IPS-18a (cell line): ENCODE data around the gene PHLPP2.
"Not testable (repeated sequence)": the region's sequence is repeated elsewhere in the genome, so short reads cannot be mapped to it uniquely, and the experiment has no call there.

Experiments
- H3K27ac ChIP-seq: one replicate; pipeline ENCODE4 v1.5.1; 2013; ENCODE audit warnings: low read length
- H3K27me3 ChIP-seq: one replicate; pipeline ENCODE4 v1.6.1; 2013; ENCODE audit warnings: mild to moderate bottlenecking, low read length; ENCODE audit not compliant: control insufficient read depth, insufficient read depth
- H3K36me3 ChIP-seq: one replicate; pipeline ENCODE4 v1.6.1; 2013; ENCODE audit warnings: low read depth, low read length; ENCODE audit not compliant: control insufficient read depth
- H3K4me1 ChIP-seq: one replicate; pipeline ENCODE4 v1.6.1; 2013; ENCODE audit warnings: low read depth, low read length; ENCODE audit not compliant: control insufficient read depth
- H3K4me3 ChIP-seq: one replicate; pipeline ENCODE4 v1.5.1; 2013; ENCODE audit warnings: low read length
- H3K9ac ChIP-seq: one replicate; pipeline ENCODE4 v1.6.1; 2013; ENCODE audit warnings: mild to moderate bottlenecking, low read length, moderate library complexity
- H3K9me3 ChIP-seq: one replicate; pipeline ENCODE4 v1.6.1; 2013; ENCODE audit warnings: low read depth, low read length; ENCODE audit not compliant: control insufficient read depth

The PHLPP2 gene

GRCh38 chr16:71629278-71630016 lies 95.1 kb downstream of the PHLPP2 start:
- Histone ChIP-seq H3K4me3 (no peak overlapping the region), H3K9me3 (no peaks in the 10 kb centered on the region), H3K9ac (no peak overlapping the region), H3K4me1 (peaks cover 10% of the 10 kb centered on the region), H3K36me3 (peaks cover 20% of the 10 kb centered on the region), H3K27me3 (peaks cover 6% of the 10 kb centered on the region), H3K27ac (no peak overlapping the region)

DNA sequence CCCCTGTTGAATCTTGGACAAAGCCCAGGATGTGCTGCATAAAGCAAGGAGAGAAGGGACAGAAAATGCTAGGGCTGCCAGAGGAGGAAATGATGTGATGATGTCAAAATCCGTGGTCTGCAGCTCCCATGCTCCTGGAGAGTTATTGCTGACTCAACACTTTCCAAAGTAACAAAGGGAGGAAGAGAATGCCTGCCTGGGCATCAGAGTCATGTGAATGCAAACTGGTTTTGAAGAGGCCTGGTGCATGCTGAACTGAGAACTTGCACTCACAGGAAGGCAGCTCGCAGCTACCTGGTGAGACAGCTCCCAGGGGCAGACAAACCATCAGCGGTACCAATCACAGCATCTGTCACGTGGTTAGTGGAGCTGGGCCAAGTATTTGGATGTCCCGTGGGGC lies 95.7 kb downstream of the PHLPP2 start:
- peaks cover 15% of the 10 kb centered on the region for H3K36me3 ChIP-seq
- peaks cover 10% of the 10 kb centered on the region for H3K4me1 ChIP-seq
- H3K27ac ChIP-seq = no peak overlapping the region
- peaks cover 10% of the 10 kb centered on the region for H3K27me3 ChIP-seq
- H3K9ac ChIP-seq = no peak overlapping the region
- H3K9me3 ChIP-seq = no peaks in the 10 kb centered on the region
- no peak overlapping the region for H3K4me3 ChIP-seq

DNA sequence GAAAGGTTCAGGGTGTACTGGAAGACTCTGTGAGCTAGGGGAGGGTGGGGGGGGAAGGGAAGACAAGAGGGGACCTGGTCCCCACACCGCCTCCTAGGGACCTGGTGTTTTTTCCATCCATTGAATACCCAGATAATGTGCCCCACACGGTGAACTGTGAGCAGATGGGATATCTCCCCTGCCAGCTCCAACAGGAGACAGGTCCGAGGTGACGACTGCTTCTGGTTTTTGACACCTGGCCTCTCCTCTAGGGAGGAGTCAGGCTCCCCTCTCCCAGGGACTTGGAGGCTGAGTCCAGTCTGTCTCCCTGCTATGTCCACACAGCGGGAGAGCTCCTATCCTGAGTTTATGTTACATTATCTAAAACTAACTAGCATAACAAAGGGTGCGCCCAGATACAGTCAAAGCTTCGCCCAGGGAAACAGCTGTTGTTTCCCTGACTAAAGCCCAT lies 96.7 kb downstream of the PHLPP2 start:
- no peaks in the 10 kb centered on the region for H3K9me3 ChIP-seq
- peaks cover 15% of the 10 kb centered on the region for H3K36me3 ChIP-seq
- H3K4me1 ChIP-seq = peaks cover 10% of the 10 kb centered on the region
- peak overlapping the region; percentile 81 for H3K4me3 ChIP-seq
- H3K9ac ChIP-seq = no peak overlapping the region
- no peak overlapping the region for H3K27ac ChIP-seq
- H3K27me3 ChIP-seq = peaks cover 10% of the 10 kb centered on the region

GRCh38 chr16:71626858-71627213 lies 97.7 kb downstream of the PHLPP2 start:
- peak overlapping the region; percentile 78 for H3K9ac ChIP-seq
- peaks cover 10% of the 10 kb centered on the region for H3K27me3 ChIP-seq
- no peaks in the 10 kb centered on the region for H3K9me3 ChIP-seq
- peak overlapping the region; percentile 81 for H3K4me3 ChIP-seq
- peaks cover 13% of the 10 kb centered on the region for H3K36me3 ChIP-seq
- H3K4me1 ChIP-seq = peaks cover 10% of the 10 kb centered on the region
- H3K27ac ChIP-seq = no peak overlapping the region

DNA sequence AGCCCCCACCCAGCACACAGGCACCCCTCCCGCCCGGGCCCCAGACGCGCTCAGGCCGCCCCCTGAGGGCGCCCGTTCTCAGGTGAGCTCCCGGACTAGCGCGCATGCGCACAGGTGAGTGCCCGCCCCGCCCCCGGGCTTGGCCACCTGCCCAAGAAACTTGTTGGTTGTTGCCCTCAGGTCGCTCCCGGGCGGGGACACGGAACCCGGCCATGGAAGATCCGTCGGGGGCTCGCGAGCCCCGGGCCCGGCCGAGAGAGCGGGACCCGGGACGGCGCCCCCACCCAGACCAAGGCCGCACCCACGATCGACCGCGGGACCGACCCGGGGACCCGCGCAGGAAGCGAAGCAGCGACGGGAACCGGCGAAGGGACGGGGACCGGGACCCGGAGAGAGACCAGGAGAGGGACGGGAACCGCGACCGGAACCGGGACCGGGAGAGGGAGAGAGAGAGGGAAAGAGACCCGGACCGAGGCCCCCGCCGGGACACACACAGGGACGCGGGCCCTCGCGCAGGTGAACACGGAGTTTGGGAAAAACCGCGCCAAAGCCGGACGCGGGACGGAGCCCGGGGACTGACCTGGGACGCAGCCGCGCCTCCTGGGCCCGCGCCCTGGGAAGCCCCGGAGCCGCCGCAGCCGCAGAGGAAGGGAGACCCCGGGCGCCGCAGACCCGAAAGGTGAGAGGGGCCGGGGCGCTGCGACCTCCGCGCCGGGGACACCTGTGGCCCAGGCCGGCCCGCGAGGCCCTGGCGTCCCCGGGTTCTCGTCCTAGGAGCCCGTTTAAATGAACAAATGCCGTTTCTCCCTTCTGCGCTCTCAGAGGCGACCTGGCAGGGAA lies 98.3 kb downstream of the PHLPP2 start, which contains the start of gene MARVELD3:
MARVELD3 (plus strand) TSS at position 167 of the 840 bp plus-strand sequence; CDS start at position 213, 46 bp downstream.
- no peak within 1 kb of the TSS for H3K27ac ChIP-seq
- peaks cover 10% of the 10 kb centered on the region for H3K4me1 ChIP-seq
- no peaks in the 10 kb centered on the region for H3K9me3 ChIP-seq
- H3K4me3 ChIP-seq = peak within 1 kb of the TSS; percentile 81
- peak within 1 kb of the TSS; percentile 78 for H3K9ac ChIP-seq
- peaks cover 10% of the 10 kb centered on the region for H3K27me3 ChIP-seq
- H3K36me3 ChIP-seq = peaks cover 11% of the 10 kb centered on the region

- H3K27ac ChIP-seq = no peak overlapping the region
- peaks cover 10% of the 10 kb centered on the region for H3K27me3 ChIP-seq
- H3K4me3 ChIP-seq = peak overlapping the region; percentile 81
- H3K4me1 ChIP-seq = peaks cover 10% of the 10 kb centered on the region
- H3K9me3 ChIP-seq = no peaks in the 10 kb centered on the region
- H3K36me3 ChIP-seq = peaks cover 5% of the 10 kb centered on the region
- H3K9ac ChIP-seq = no peak overlapping the region
Measured at GRCh38 chr16:71625113-71625850, 99.2 kb downstream of the PHLPP2 start.

DNA sequence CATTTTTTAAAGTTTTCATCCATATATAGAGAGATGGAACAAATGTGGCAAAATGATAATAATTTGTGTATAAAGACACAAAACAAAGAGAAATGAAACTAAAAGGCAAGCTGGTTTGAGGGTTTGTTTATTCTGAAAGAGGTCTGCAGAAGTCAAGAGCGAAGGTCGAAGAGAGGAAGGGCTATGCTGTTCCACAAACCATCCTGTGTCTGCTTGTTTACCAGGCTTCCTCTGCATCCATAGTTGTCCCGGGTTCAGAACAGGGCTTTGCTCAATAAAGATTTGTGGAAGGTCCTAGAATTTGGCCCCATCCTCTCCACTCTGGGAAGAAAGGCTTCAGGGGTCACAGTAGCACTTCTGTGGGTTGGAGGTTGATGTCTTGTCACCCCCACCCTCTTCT lies 100.9 kb downstream of the PHLPP2 start:
- Histone ChIP-seq H3K4me1 (peaks cover 6% of the 10 kb centered on the region), H3K9ac (no peak overlapping the region), H3K4me3 (no peak overlapping the region), H3K27me3 (peaks cover 10% of the 10 kb centered on the region), H3K36me3 (no peaks in the 10 kb centered on the region), H3K27ac (no peak overlapping the region), H3K9me3 (no peaks in the 10 kb centered on the region)

GRCh38 chr16:71622088-71622487 lies 102.4 kb downstream of the PHLPP2 start:
- Histone ChIP-seq H3K27me3 (peaks cover 10% of the 10 kb centered on the region), H3K27ac (no peak overlapping the region), H3K4me3 (no peak overlapping the region), H3K9me3 (no peaks in the 10 kb centered on the region), H3K4me1 (no peaks in the 10 kb centered on the region), H3K36me3 (no peaks in the 10 kb centered on the region), H3K9ac (no peak overlapping the region)

DNA sequence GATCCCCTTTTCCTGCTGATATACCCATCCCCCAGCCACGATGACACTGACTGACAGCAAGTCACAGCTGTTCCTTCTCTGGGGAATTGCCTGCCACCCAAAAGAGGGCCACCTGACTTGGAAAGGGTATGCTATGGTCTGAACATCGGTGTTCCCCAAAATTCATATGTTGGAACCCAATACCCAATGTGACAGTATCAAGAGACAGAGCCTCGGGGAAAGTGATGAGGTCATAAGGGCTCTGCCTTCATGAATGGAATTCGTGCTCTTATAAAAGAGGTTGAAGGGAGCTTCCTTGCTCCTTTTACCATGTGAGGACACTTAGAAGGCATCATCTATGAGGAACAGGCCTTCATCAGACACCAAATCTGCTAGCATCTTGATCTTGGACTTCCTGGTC lies 106.1 kb downstream of the PHLPP2 start:
- no peaks in the 10 kb centered on the region for H3K9me3 ChIP-seq
- no peaks in the 10 kb centered on the region for H3K4me1 ChIP-seq
- H3K9ac ChIP-seq = no peak overlapping the region
- no peaks in the 10 kb centered on the region for H3K36me3 ChIP-seq
- no peak overlapping the region for H3K4me3 ChIP-seq
- no peaks in the 10 kb centered on the region for H3K27me3 ChIP-seq
- H3K27ac ChIP-seq = no peak overlapping the region

GRCh38 chr16:71614956-71615355 lies 109.5 kb downstream of the PHLPP2 start:
- H3K27me3 ChIP-seq, H3K27ac ChIP-seq, H3K36me3 ChIP-seq, H3K4me1 ChIP-seq, H3K9ac ChIP-seq, H3K9me3 ChIP-seq, H3K4me3 ChIP-seq: not testable (repeated sequence)
